GM12878 (cell line): ENCODE results near the gene CEP19. TPM values are rescaled to one million over a fixed set of nuclear protein-coding genes. Genes with fewer than 3 reads are reported as not detected.

Experiments used
- FOS ChIP-seq: IDR thresholded peaks from 3 replicates; pipeline ENCODE4 v1.6.1; 2011; ENCODE audit warnings: borderline replicate concordance; ENCODE audit not compliant: insufficient read length; ENCODE audit errors: extremely low read depth
- HCFC1 ChIP-seq: fragments of 150-350 bp; IDR thresholded peaks from 2 replicates; pipeline ENCODE4 v1.6.1; 2014; ENCODE audit warnings: low read length
- HDAC2 ChIP-seq: fragments of 200-600 bp; sonication (generic); IDR thresholded peaks from 2 replicates; pipeline ENCODE4 v1.6.1; 2017
- IRF5 ChIP-seq: fragments of 450-650 bp; IDR thresholded peaks from 2 replicates; pipeline ENCODE4 v1.6.1; 2017; ENCODE audit warnings: borderline replicate concordance
- JUNB ChIP-seq: IDR thresholded peaks from 2 replicates; pipeline ENCODE4 v1.6.1; 2016; ENCODE audit warnings: antibody characterized with exemption, mild to moderate bottlenecking
- KAT2A ChIP-seq: conservative IDR thresholded peaks from 2 replicates; pipeline ENCODE4 v1.6.1; 2011; ENCODE audit warnings: low read depth, low read length; ENCODE audit not compliant: control insufficient read depth
- MLLT1 ChIP-seq: fragments of 450-650 bp; IDR thresholded peaks from 2 replicates; pipeline ENCODE4 v1.6.1; 2016; ENCODE audit warnings: mild to moderate bottlenecking
- MYC ChIP-seq: IDR thresholded peaks from 2 replicates; pipeline ENCODE4 v1.6.1; 2011; ENCODE audit warnings: mild to moderate bottlenecking, low read length, moderate library complexity, inconsistent platforms; ENCODE audit not compliant: insufficient read depth, insufficient replicate concordance, insufficient read length, severe bottlenecking
- NFIC ChIP-seq: IDR thresholded peaks from 2 replicates; pipeline ENCODE4 v1.6.1; 2012; ENCODE audit warnings: low read depth, mild to moderate bottlenecking, inconsistent platforms, low read length, moderate library complexity
- NFYA ChIP-seq: IDR thresholded peaks from 2 replicates; pipeline ENCODE4 v1.6.1; 2011; ENCODE audit warnings: low read depth, mild to moderate bottlenecking, low read length, improper control_type of control experiment, borderline replicate concordance
- NR2C1 ChIP-seq: fragments of 450-650 bp; IDR thresholded peaks from 2 replicates; pipeline ENCODE4 v1.6.1; 2017; ENCODE audit warnings: antibody characterized with exemption, mild to moderate bottlenecking, moderate library complexity
- PBX3 ChIP-seq: IDR thresholded peaks from 2 replicates; pipeline ENCODE4 v1.6.1; 2011; ENCODE audit warnings: mild to moderate bottlenecking, low read depth, low read length, moderate library complexity; ENCODE audit not compliant: insufficient replicate concordance
- PRDM15 ChIP-seq: fragments of 450-650 bp; formaldehyde crosslinking; IDR thresholded peaks from 2 replicates; pipeline ENCODE4 v1.4.0; 2020; ENCODE audit warnings: mild to moderate bottlenecking, moderate library complexity
- RUNX3 ChIP-seq: IDR thresholded peaks from 2 replicates; pipeline ENCODE4 v1.6.1; 2012; ENCODE audit warnings: low read length, inconsistent platforms
- SMC3 ChIP-seq: IDR thresholded peaks from 2 replicates; pipeline ENCODE4 v1.6.1; 2011; ENCODE audit warnings: low read length, improper control_type of control experiment, borderline replicate concordance
- SREBF1 ChIP-seq: IDR thresholded peaks from 2 replicates; pipeline ENCODE4 v1.6.1; 2012; ENCODE audit warnings: mild to moderate bottlenecking, low read length
- TCF12 ChIP-seq: IDR thresholded peaks from 2 replicates; pipeline ENCODE4 v1.6.1; 2011; ENCODE audit warnings: low read depth, mild to moderate bottlenecking, low read length
- ZNF217 ChIP-seq: fragments of 450-650 bp; IDR thresholded peaks from 2 replicates; pipeline ENCODE4 v1.6.1; 2017; ENCODE audit warnings: antibody characterized with exemption, mild to moderate bottlenecking
- polyA plus RNA-seq, 11 experiments: library from polyadenylated mRNA; depleted of rRNA in 4 of 11; unstranded in 6 of 11; stranded (reverse) in 5 of 11; fragments of >200 nt; fragmentation: Nextera tagmentation in 4 of 11; fragmentation: Illumina TruSeq in 1 of 11; extraction: Ambion mirVana in 4 of 11; extraction: Trizol in 1 of 11; gene quantifications; 1 replicate in 1 of 11; 2 replicates in 10 of 11; pipeline versions ENCODE4 v1.2.1 to v1.2.3, GENCODE V29; 2011 to 2016; ENCODE audit warnings: inconsistent platforms in 2 of 11, missing spikeins in 2 of 11, low read depth in 1 of 11
- total RNA-seq, 4 experiments: library from RNA; depleted of rRNA in 3 of 4; stranded (reverse); fragments of >200 nt in 3 of 4; fragmentation: Illumina TruSeq in 1 of 4; extraction: Trizol in 1 of 4; gene quantifications; 2 replicates each; pipeline versions ENCODE4 v1.2.1 to v1.2.3, GENCODE V29; 2013 to 2021

Gene CEP19
- total and polyA plus RNA-seq, 10 of the 15 experiments (the other 5 are each of a cell fraction or from before 2014, with no cell fraction given): 1.9 to 5.9 (median 2.7) TPM

- TF ChIP-seq PBX3: no peak
- TF ChIP-seq RUNX3: peak; percentile 95
- TF ChIP-seq NFYA: no peak
- peak; percentile 72 for TF ChIP-seq NFIC
- TF ChIP-seq JUNB: peak; percentile 23; the same call in 1 of the 2 replicates
- no peak for TF ChIP-seq SREBF1
- TF ChIP-seq MLLT1: peak; percentile 76
- TF ChIP-seq KAT2A: no peak
- no peak for TF ChIP-seq HCFC1
- no peak for TF ChIP-seq IRF5
- TF ChIP-seq HDAC2: no peak
- TF ChIP-seq ZNF217: no peak
- TF ChIP-seq TCF12: peak; percentile 85
- no peak for TF ChIP-seq MYC
- no peak for TF ChIP-seq NR2C1
- peak; percentile 98 for TF ChIP-seq SMC3
- no peak for TF ChIP-seq FOS
- no peak for TF ChIP-seq PRDM15
These were observed 27.3 kb downstream of the CEP19 start (continued) for GRCh38 chr3:196684548-196685407.
